HG03039 (cell line): ENCODE results near the gene LIMA1.
"Not testable (repeated sequence)": the region's sequence is repeated elsewhere in the genome, so short reads cannot be mapped to it uniquely, and the experiment has no call there.

Experiments
- ATAC-seq: cut with Tn5 transposase; IDR thresholded peaks from one replicate; pipeline ENCODE4 v1.9.1; 2021; ENCODE audit warnings: mild to moderate bottlenecking, moderate library complexity; ENCODE audit not compliant: unreplicated experiment

The LIMA1 gene

GRCh38 chr12:50220363-50220995 lies 62.8 kb downstream of the LIMA1 start:
- peak; percentile 38 for ATAC-seq

- ATAC-seq, result no peak
These were observed 63.8 kb downstream of the LIMA1 start for GRCh38 chr12:50219544-50219943.

- not testable (repeated sequence) for ATAC-seq
These were observed 64.3 kb downstream of the LIMA1 start for GRCh38 chr12:50219001-50219400.

DNA sequence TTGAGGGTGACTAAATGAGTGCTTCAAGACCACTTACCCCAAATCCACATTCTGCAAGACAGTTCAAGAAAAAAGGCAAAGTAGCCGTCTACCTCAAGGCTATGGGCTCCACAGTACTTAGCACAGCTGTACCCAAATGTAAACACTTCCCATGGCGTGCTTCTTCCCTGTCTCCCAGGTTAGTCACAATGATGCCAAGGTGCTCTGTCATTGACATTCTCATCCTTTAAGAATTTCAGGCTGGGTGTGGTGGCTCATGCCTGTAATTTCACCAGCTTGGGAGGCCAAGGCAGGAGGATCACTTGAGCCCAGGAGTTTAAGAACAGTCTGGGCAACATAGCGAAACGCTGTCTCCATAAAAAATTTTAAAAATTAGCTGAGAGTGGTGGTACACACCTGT lies 64.9 kb downstream of the LIMA1 start:
- ATAC-seq, result no peak

DNA sequence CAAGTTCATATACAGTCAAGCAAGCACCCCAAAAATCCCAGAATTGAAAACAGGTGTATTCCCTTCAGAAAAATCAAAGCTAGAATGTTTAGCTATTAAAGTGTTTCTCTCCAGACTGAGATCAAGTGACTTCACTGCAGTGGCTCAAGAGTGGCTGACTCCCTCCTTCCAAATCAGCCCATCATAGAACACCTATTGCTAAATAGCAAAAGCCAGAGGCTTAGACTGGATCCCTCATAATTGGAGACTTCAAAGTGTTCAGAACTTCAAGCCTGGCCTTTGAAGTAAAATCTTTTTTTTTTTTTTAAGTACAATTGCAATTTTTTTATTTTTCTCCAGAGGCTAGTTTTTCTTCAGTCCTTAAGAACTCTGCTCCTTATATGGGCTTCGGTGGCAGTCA lies 66.1 kb downstream of the LIMA1 start:
- no peak for ATAC-seq

DNA sequence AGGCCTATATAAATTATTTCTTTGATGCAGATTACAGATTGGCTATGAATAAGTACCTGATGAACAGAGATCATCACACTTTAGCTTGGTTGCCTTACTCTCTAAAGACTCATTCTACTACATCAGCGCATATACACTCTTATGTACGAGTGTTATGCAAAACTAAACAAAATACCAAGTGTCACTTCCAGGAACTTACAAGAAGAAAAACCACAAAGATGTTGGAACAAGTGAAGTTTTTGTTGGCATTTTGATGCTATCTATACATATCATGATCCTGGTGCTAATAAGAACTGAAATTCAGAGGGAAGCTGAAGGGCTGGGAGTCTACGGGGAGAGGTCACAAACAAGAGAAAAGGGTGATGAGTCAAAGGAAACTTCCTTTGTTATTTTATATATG lies 68.3 kb downstream of the LIMA1 start:
- ATAC-seq, result no peak

DNA sequence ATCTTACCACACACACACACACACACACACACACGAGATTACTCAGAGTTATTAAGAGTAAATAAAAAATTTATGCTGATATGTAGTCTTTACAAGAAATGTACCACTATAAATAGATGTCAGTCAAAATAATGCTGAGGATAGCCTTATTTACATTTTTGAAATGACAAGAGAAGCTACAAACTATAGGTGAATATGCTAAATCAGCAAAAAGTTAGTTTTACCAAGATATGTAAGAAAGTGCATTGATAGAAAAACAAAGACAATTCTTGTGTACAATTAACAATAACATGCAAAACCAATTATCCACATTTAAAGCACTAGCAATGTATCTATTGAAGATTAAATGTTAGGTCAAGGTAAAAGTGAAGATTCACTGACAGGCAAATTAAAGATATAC lies 69.3 kb downstream of the LIMA1 start:
- no peak for ATAC-seq

DNA sequence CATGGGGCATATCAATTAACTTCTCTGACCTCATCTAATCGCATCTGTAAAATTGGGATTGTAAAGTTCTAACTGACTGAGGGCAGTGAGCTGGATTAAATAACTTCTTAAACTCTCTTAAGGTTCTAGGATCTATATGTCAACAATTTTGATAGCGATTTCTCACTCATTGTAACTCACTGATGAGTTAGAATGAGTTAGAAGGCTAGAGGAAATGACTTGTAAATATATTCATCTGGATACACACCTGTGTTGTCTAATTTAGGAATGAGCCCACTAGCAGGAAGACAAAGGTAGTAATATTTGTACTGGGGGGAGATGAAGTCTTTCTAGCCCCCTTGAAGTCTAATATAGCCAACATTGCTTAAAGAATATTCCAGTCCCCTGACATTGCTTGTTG lies 69.9 kb downstream of the LIMA1 start:
- no peak for ATAC-seq

DNA sequence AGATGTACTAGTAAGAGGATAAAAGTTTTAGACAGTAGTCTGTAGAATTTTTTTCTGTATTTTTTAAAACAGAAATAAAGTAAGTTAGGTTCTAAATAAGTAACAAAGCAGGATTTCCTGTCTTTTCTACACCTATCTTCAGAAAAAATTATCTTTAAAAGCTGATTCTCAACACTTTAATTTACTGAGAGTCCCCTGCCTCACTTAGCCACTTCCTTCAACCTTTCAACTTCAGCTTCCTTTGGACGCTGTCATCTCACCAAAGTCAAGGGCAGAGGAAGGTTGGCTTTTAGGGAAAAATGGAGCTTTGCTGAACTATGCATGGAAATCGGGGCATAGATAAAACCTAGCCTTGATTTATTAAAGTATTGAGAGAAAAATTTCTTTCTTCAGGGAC lies 71.3 kb downstream of the LIMA1 start:
- no peak for ATAC-seq

DNA sequence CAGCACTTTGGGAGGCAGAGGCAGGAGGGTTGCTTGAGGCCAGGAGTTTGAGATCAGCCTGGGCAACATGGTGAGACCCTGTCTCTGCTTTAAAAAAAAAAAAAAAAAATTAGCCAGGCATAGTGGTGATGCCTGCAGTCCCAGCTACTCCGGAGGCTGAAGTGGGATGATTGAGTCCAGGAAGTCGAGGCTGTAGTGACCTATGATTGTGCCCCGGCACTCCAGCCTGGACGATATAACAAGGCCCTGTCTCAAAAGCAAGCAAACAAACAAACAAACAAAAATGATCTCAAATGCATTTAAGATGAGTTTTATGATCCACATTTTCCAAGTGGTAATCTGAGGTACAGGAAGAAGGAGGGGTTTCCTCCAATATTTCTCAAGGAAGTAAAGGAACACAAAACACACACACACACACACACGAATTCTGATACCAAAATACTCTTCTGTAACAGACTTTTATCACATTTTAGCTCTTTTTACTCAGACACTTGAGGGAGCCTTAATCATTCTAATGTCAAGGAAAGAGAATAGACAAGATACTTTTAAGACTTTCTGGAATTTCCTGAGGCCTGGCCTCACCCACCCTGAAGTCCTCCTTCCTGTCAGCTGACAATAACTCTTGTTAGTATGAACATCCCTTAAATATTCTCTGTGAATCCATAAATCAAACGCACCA lies 71.8 kb downstream of the LIMA1 start:
- no peak for ATAC-seq

- ATAC-seq, result no peak
These were observed 75.9 kb downstream of the LIMA1 start for GRCh38 chr12:50207424-50207823.

DNA sequence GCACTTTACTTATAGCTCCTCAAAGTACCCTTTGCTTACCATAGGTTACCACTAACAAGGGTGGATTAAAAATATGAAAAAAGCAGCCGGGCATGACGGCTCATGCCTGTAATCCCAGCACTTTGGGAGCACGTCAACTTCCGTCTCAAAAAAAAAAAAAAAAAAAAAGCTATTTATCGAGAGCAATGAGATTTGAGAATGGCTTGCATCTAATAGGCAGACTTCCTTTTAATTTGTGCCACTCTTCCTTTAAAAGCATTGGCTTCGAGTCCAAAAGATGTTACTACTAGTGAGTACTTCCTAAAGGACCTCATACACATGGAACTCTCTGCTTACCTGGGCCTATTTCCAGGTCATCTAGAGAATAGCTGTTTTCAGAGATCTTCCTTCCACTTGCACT lies 77.7 kb downstream of the LIMA1 start:
- ATAC-seq, result no peak

DNA sequence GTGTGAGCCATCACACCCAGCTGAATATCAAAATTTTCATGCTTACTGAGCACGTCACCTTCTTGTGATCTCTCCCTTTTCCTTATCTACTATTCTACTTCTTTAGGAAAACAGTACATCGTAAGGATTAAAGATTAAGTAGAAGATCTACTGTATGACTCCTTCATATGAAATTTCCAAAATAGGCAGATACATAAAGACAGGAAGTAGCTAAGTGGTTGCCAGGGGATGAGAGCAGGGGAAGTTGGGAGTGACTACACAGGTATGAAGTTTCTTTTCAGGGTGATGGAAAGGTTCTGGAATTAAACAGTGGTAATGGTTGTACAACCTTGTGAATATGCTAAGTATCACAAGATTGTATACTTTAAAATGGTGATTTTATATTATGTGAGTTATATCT lies 79.6 kb downstream of the LIMA1 start:
- ATAC-seq, result no peak

- no peak for ATAC-seq
These were observed 81.3 kb downstream of the LIMA1 start for GRCh38 chr12:50201987-50202521.

GRCh38 chr12:50200552-50201273 lies 82.6 kb downstream of the LIMA1 start:
- no peak for ATAC-seq

GRCh38 chr12:50198829-50199228 lies 84.5 kb downstream of the LIMA1 start:
- no peak for ATAC-seq

DNA sequence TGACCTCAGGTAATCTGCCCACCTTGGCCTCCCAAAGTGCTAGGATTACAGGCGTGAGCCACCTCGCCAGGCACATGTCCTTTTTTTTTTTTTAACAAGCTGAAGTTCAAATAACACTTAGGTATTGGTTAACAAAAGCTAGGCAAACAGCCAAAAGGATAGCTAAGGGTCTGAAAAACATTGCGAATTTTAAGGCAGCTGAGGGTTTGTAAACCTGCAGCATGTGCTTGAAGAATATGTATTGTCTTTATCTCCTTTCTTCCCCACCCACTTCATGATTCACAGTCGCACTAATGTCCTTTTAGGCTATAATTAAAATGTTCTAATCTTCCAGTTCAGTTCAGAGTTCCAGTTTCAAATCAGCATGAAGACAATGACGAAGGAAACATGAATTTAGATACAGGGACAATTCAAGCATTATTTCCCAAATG lies 86.0 kb downstream of the LIMA1 start:
- no peak for ATAC-seq

DNA sequence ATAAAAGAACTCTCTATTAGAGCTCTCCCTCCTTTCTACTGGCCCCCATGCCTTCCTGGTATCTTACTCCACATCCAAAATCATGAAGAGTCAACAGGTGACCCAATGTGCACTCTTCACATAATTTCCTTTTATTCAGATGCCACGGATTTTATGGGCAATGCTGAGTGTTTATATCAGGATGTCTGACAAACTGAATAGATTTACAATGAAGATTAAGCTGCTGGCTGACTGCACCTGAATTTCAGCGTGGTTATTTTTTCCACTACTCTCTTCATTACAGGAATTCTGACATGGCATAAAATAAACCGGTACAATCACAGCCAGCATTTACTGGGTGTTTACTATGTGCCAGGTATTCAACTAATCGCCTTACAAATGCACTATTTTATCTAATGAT lies 86.8 kb downstream of the LIMA1 start:
- no peak for ATAC-seq

DNA sequence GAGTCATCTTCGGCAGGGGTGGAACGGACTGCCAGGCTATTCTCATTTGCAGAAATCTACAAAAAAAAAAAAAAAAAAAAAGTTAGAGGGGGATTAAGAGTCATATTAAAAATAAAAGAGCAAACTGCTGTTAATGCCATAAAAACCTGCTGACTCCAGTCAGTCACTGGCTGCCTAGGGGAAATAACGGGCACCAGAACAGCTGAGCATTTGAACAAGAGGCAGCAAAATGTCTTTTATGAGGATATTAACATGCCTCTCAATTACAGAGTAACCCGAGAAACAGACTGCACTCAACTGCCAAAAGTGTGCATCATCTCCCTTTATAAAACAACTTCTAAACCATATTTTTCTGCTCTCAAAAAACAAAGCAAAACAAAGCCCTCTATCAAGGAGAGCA lies 87.5 kb downstream of the LIMA1 start:
- ATAC-seq, result no peak

DNA sequence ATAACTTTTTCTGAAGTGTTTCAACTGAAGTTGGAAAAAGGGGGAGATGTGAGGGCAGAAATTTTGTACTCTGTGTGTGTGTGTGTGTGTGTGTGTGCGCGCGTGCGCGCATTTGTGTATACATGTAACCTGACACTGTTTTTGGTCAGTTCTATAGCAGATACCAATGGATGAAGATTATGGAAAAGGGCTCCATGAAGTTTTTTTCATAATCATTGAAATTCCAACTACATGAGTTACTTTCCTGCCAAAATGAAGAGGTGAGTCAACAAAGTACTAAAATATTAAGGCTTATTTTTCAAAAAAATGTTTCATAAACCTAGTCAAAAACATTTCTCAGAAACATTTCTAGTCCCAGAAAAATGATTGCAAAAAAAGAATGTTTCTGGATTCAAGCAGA lies 90.4 kb downstream of the LIMA1 start:
- no peak for ATAC-seq

DNA sequence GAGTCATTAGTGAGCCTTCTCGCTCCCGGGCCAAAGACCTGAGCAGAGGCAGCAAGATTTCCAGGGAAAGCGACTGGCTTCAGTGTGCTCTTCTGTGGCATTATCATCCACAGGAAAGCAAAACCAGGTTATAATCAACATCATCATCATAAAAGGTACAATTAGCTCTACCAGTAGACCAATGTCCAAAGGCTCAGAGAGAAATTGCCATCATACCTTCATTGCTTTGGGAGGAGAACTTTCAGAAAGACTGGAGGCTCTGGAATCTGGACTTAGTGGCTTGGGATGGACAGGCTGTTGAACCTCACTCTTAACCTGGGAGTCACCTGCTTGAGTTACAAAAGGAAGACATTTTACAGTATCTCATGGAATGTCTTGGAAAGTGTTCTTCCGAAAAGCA lies 91.1 kb downstream of the LIMA1 start:
- no peak for ATAC-seq

- ATAC-seq, result no peak
These were observed 92.5 kb downstream of the LIMA1 start for GRCh38 chr12:50190859-50191258.
